Measurements from ENCODE around the gene BABAM2. TPM values are rescaled to one million over a fixed set of nuclear protein-coding genes. Genes with fewer than 3 reads are reported as not detected.

BABAM2 gene
- total and polyA plus RNA-seq, 2 experiments from 2014 or later, result 31.8 to 83.3 TPM

GRCh38 chr2:28226558-28226957, 336.0 kb downstream of the BABAM2 start:
- Histone ChIP-seq H3K36me3 (no peaks in the 10 kb centered on the region), H3K4me1 (ENCODE audit: low read depth) (peaks cover 4% of the 10 kb centered on the region), H3K9me3 (ENCODE audit: low read depth) (no peaks in the 10 kb centered on the region), H3K27me3 (no peaks in the 10 kb centered on the region), H3K27ac (no peak overlapping the region), H3K4me3 (no peak overlapping the region)
- no peak for TF ChIP-seq CTCF (IDR thresholded peaks at IDR 0.05; ENCODE audit: low read depth, low read length)
- DNase-seq (ENCODE audit: low read depth in 1 of 2, low spot score in 1 of 2), result no peak

GRCh38 chr2:28227498-28227897, 337.0 kb downstream of the BABAM2 start:
- H3K9me3 ChIP-seq (ENCODE audit: low read depth), result no peaks in the 10 kb centered on the region
- H3K36me3 ChIP-seq, result no peaks in the 10 kb centered on the region
- no peak overlapping the region for H3K4me3 ChIP-seq
- H3K27me3 ChIP-seq, result no peaks in the 10 kb centered on the region
- peaks cover 4% of the 10 kb centered on the region for H3K4me1 ChIP-seq (ENCODE audit: low read depth)
- no peak for TF ChIP-seq CTCF (IDR thresholded peaks at IDR 0.05; ENCODE audit: low read depth, low read length)
- H3K27ac ChIP-seq, result no peak overlapping the region
- no peak for DNase-seq (ENCODE audit: low read depth in 1 of 2, low spot score in 1 of 2)

GRCh38 chr2:28228434-28228995, 338.0 kb downstream of the BABAM2 start:
- no peaks in the 10 kb centered on the region for H3K36me3 ChIP-seq

GRCh38 chr2:28231110-28231631, 340.6 kb downstream of the BABAM2 start:
- Histone ChIP-seq H3K36me3 (no peaks in the 10 kb centered on the region), H3K9me3 (ENCODE audit: low read depth) (no peaks in the 10 kb centered on the region), H3K27me3 (no peaks in the 10 kb centered on the region), H3K4me3 (no peak overlapping the region), H3K4me1 (ENCODE audit: low read depth) (peaks cover 15% of the 10 kb centered on the region), H3K27ac (no peak overlapping the region)
- no peak for TF ChIP-seq CTCF (IDR thresholded peaks at IDR 0.05; ENCODE audit: low read depth, low read length)
- DNase-seq (ENCODE audit: low read depth in 1 of 2, low spot score in 1 of 2), result peak in 1 of 2 donors; percentile 60

More at GRCh38 chr2:28228434-28228995, 338.0 kb downstream of the BABAM2 start:
- Histone ChIP-seq H3K4me1 (ENCODE audit: low read depth) (peaks cover 13% of the 10 kb centered on the region), H3K27ac (no peak overlapping the region), H3K27me3 (no peaks in the 10 kb centered on the region), H3K9me3 (ENCODE audit: low read depth) (no peaks in the 10 kb centered on the region), H3K4me3 (no peak overlapping the region)
- no peak for DNase-seq (ENCODE audit: low read depth in 1 of 2, low spot score in 1 of 2)
- no peak for TF ChIP-seq CTCF (IDR thresholded peaks at IDR 0.05; ENCODE audit: low read depth, low read length)

- H3K4me1 ChIP-seq (ENCODE audit: low read depth), result peaks cover 15% of the 10 kb centered on the region
- H3K9me3 ChIP-seq (ENCODE audit: low read depth), result no peaks in the 10 kb centered on the region
- H3K36me3 ChIP-seq, result no peaks in the 10 kb centered on the region
- no peaks in the 10 kb centered on the region for H3K27me3 ChIP-seq
- no peak overlapping the region for H3K4me3 ChIP-seq
- no peak for TF ChIP-seq CTCF (IDR thresholded peaks at IDR 0.05; ENCODE audit: low read depth, low read length)
- H3K27ac ChIP-seq, result no peak overlapping the region
- peak in 1 of 2 donors; percentile 43 for DNase-seq (ENCODE audit: low read depth in 1 of 2, low spot score in 1 of 2)
Measured at GRCh38 chr2:28232295-28232694, 341.8 kb downstream of the BABAM2 start.
